Activated CD4-positive, alpha-beta T cell treated with anti-CD3 and anti-CD28 coated beads for 36 hours (primary cell): ENCODE measurements around the gene OGDH. TPM values are rescaled to one million over a fixed set of nuclear protein-coding genes. Genes with fewer than 3 reads are reported as not detected.
A peak's percentile ranks its signal among the peaks of the same experiment; 100 is the strongest.

ENCODE experiments used
- ATAC-seq: fragments of 200-7000 bp; cut with Tn5 transposase; one replicate; pipeline ENCODE4 v1.10.0; 2021; ENCODE audit warnings: mild to moderate bottlenecking, moderate library complexity
- CTCF ChIA-PET: fragments of 350-600 bp; sonication (Branson Sonifier 250); formaldehyde crosslinking; loops from one replicate; lab custom pipeline; 2021; ENCODE audit warnings: antibody characterized with exemption; lab: Charles Lee
- POLR2A ChIA-PET: fragments of 350-600 bp; sonication (Branson Sonifier 250); formaldehyde crosslinking; loops from one replicate; lab custom pipeline; 2021; ENCODE audit warnings: antibody characterized with exemption, inconsistent platforms; lab: Charles Lee
- DNase-seq: peaks from one replicate; pipeline ENCODE4 v3.0.0-alpha.2; 2020
- H3K27ac Mint-ChIP-seq: one replicate; pipeline ENCODE4 v1.8.0; 2021; ENCODE audit warnings: mixed read lengths
- H3K27me3 Mint-ChIP-seq: one replicate; pipeline ENCODE4 v1.8.0; 2021; ENCODE audit warnings: mixed read lengths
- H3K36me3 Mint-ChIP-seq: one replicate; pipeline ENCODE4 v1.8.0; 2021; ENCODE audit warnings: low read depth, mixed read lengths
- H3K4me1 Mint-ChIP-seq: one replicate; pipeline ENCODE4 v1.8.0; 2021; ENCODE audit warnings: mixed read lengths
- H3K4me3 Mint-ChIP-seq: one replicate; pipeline ENCODE4 v1.8.0; 2021; ENCODE audit warnings: mild to moderate bottlenecking, moderate library complexity, mixed read lengths
- H3K9me3 Mint-ChIP-seq: one replicate; pipeline ENCODE4 v1.8.0; 2021; ENCODE audit warnings: low read depth, mixed read lengths
- intact Hi-C, 2 experiments: fragments of 100-400 bp; cut with DNase I in 1 of 2; cut with micrococcal nuclease in 1 of 2; formaldehyde crosslinking; loops; one replicate each; pipeline versions ENCODE4 v1.14.2 to v1.15.1; 2022 to 2024; cut with DNase I, micrococcal nuclease
- total RNA-seq, 2 experiments: library from RNA; stranded (reverse); gene quantifications; one replicate each; pipeline ENCODE4 v1.2.3, GENCODE V29; 2021

OGDH gene
- total RNA-seq, 2 experiments from 2014 or later, result 80.3 to 90.1 TPM

DNA sequence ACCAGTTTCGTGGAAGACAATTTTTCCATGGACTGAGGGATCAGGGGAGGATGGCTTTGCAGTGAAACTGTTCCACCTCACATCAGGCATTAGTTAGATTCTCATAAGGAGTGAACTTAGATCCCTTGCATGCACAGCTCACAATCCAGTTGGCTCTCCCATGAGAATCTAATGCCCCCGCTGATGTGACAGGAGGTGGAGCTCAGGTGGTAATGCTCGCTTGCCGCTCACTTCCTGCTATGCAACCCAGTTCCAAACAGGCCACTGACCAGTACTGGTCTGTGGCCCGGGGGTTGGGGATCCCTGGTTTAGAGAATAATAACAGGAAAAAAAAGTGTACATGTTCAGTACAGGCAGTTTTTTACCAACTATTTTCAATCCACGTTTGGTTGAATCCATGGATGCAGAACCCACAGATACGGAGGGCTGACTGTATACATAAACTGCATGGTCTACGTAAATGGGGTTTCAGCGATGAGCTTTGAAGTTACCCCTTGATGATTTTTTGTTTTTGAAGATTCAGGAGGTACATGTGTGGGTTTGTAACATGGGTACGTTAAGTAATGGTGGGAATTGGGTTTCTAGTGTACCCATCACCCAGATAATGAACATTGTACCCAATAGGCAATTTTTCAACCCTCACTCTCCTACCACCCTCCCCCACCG, 24.5 kb downstream of the OGDH start:
- intact Hi-C loops, result loop anchor here in 1 of 2 experiments (5.0 kb wide), 1 partner anchor 566 kb away; no protein-coding TSS in a partner anchor
- H3K27me3 Mint-ChIP-seq, result no peaks in the 10 kb centered on the region
- DNase-seq, result no peak
- ChIA-PET CTCF (interaction anchor here (0.6 to 1.3 kb wide), 4 partner anchors 10 to 66 kb away, joined by 3 read pairs; no protein-coding TSS in a partner anchor), POLR2A (interaction anchor here (1.2 to 1.3 kb wide), 3 partner anchors 8 to 23 kb away, joined by 3 to 4 read pairs (median 3); no protein-coding TSS in a partner anchor)
- no peak overlapping the region for H3K4me3 Mint-ChIP-seq
- no peaks in the 10 kb centered on the region for H3K9me3 Mint-ChIP-seq
- peaks cover 76% of the 10 kb centered on the region for H3K4me1 Mint-ChIP-seq
- ATAC-seq, result no peak
- H3K27ac Mint-ChIP-seq, result peak overlapping the region; percentile 87
- H3K36me3 Mint-ChIP-seq, result peaks cover 43% of the 10 kb centered on the region

DNA sequence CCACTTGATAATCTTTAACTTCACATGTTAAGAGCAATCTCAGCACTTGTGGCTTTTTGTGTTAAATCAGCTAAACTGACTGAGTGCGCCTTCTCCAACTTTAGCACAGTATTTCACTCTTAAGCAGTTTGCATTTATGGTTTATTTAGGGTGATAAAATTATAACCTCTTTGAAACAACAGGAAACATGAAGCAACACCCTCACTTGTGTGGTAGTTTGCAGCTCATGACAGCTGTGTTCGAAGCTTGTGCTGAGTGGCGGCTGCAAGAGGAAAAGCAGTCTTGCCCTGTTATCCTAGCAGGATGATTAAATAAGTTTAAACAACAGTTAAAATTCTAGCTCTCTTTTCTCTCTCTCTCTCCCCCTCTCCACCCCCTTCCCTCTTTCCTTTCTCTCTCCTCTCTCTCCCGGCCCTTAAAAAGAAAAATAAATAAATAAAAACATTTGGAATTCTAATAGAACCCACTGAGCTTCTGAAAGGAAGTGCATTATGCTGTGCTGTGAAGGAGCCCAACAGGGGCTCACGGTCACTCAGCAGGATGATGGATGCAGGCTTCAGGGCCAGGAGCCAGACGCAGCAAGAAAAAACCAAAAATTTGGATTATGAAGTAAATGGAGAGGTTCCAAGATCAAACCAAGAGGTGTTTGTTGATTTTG, 25.2 kb downstream of the OGDH start:
- ATAC-seq, result no peak
- no peaks in the 10 kb centered on the region for H3K27me3 Mint-ChIP-seq
- peak overlapping the region; percentile 87 for H3K27ac Mint-ChIP-seq
- no peaks in the 10 kb centered on the region for H3K9me3 Mint-ChIP-seq
- no peak overlapping the region for H3K4me3 Mint-ChIP-seq
- ChIA-PET CTCF (interaction anchor here (0.6 to 1.3 kb wide), 3 partner anchors 9 to 40 kb away, joined by 3 read pairs; no protein-coding TSS in a partner anchor), POLR2A (interaction anchor here (1.2 to 1.3 kb wide), 3 partner anchors 9 to 24 kb away, joined by 3 to 4 read pairs (median 3); no protein-coding TSS in a partner anchor)
- DNase-seq, result peak; percentile 35
- intact Hi-C loops, result loop anchor here in 1 of 2 experiments (5.0 kb wide), 1 partner anchor 566 kb away; no protein-coding TSS in a partner anchor
- peaks cover 76% of the 10 kb centered on the region for H3K4me1 Mint-ChIP-seq
- H3K36me3 Mint-ChIP-seq, result peaks cover 38% of the 10 kb centered on the region

DNA sequence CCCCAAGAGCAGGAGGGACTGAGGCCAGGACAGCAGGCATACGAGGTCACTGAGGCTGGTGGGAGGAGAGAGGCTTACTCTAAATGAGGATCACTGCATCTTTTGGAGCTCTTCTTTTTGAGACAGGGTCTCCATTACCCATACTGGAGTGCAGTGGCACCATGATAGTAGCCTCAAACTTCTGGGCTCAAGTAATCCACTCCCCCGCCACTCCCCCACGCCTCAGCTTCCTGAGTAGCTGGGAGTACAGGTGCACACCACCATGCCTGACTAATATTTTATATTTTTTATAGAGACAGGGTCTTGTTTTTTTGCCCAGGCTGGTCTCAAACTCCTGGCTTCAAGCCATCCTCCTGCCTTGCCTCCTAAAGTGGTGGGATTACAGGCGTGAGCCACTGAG, 25.8 kb downstream of the OGDH start:
- H3K27me3 Mint-ChIP-seq, result no peaks in the 10 kb centered on the region
- peaks cover 42% of the 10 kb centered on the region for H3K36me3 Mint-ChIP-seq
- POLR2A ChIA-PET, result interaction anchor here (1.3 kb wide), 2 partner anchors 9 to 15 kb away, joined by 3 to 4 read pairs; no protein-coding TSS in a partner anchor
- no peak for ATAC-seq
- H3K9me3 Mint-ChIP-seq, result no peaks in the 10 kb centered on the region
- H3K4me1 Mint-ChIP-seq, result peaks cover 80% of the 10 kb centered on the region
- H3K4me3 Mint-ChIP-seq, result no peak overlapping the region
- H3K27ac Mint-ChIP-seq, result peak overlapping the region; percentile 87
- CTCF ChIA-PET, result no interaction called here
- intact Hi-C loops, result loop anchor here in 1 of 2 experiments (5.0 kb wide), 1 partner anchor 565 kb away; no protein-coding TSS in a partner anchor
- DNase-seq, result no peak

DNA sequence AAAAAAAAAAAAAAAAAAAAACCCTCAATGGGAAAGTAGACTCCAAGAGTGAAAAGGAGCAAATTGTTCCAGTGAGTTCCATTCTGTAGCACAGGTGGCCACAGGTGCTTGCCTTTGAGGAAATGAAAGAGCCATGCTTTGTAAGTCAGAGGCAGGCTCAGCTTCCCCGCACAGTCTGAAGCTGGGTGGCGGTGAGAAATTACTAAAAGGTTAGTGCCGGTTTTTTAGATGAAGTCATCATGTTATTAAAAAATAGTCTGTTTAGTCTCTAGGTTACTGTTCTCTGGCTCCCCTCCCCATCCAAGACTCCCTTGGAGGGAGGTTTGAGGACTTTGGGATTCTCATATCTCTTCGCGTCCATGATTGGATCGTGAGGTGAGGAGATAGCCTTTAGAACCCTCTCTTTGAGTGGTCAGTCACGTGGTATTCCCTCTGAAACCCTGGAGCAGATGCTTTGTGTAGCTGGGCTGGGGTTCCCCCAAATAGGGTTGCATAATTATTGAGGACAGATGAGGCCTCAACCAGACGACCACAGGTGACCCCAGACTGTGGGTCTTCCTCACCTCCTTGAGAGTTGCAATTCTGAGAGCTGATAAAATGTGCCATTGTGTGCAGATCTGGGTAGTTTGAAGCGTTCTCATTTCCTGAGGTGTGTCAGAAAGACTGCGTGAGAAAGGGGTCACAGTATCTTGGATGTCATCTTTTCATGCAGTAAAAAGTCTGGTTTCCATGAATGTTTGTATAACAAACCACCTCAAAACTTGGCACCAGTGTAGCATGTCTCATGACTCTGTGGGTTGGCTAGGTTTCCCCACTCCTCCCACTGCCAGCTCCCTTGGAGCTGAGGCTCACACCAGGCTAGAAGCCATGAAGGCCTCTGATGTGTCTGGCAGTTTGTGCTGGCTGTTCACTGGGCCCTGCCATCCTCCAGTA, 27.1 kb downstream of the OGDH start:
- peak; percentile 57 for ATAC-seq
- Mint-ChIP-seq H3K27me3 (no peaks in the 10 kb centered on the region), H3K36me3 (peaks cover 40% of the 10 kb centered on the region), H3K4me1 (peaks cover 93% of the 10 kb centered on the region), H3K9me3 (no peaks in the 10 kb centered on the region), H3K27ac (peak overlapping the region; percentile 93), H3K4me3 (peak overlapping the region; percentile 51)
- peak; percentile 72 for DNase-seq
- ChIA-PET POLR2A (interaction anchor here (1.2 to 1.9 kb wide), 4 partner anchors 9 to 27 kb away, joined by 9 to 14 read pairs (median 10); partner anchors contain the start of gene OGDH), CTCF (interaction anchor here (0.5 to 1.9 kb wide), 2 partner anchors 12 to 240 kb away, joined by 4 to 8 read pairs; no protein-coding TSS in a partner anchor)
- intact Hi-C loops, result loop anchor here (1.0 to 5.0 kb wide), 4 partner anchors 9 to 564 kb away; partner anchors contain the start of gene OGDH (in 2 of the 2)

DNA sequence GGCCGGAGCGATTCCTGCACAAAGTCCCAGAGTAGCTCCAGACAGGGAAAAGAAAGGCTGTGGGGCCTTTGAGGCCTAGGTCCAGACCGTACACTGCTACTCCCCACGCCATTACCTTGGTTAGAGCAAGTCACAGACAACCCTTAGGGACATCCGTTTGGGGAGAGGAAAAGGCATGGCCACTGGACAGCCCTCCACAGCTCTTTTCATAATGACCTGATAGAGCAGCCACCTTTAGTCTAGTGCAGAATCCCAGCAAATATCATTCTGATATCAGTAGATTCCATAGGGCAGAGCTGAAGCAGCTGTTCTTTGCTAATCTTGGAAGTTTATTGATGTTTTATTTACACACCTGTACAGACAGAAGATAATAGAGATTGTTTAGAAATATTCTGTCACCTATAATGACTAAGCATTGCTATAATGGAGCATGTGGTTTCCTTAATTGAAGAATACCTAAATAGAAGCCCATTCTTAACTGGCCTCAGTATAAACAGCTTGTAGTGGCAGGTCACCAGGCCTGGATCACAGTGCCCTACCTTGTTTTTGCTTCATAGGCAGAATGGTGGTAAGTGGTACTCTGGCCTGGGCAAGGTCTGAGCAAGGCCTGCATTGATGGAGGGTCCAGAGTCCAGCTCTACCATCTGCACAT, 27.9 kb downstream of the OGDH start:
- intact Hi-C loops, result loop anchor here in 1 of 2 experiments (5.0 kb wide), 1 partner anchor 563 kb away; no protein-coding TSS in a partner anchor
- ChIA-PET CTCF (interaction anchor here (0.5 to 1.9 kb wide), 4 partner anchors 13 to 240 kb away, joined by 3 to 8 read pairs (median 4); no protein-coding TSS in a partner anchor), POLR2A (interaction anchor here (1.2 to 1.9 kb wide), 4 partner anchors 10 to 27 kb away, joined by 9 to 14 read pairs (median 10); partner anchors contain the start of gene OGDH)
- Mint-ChIP-seq H3K9me3 (no peaks in the 10 kb centered on the region), H3K27ac (peak overlapping the region; percentile 93), H3K27me3 (no peaks in the 10 kb centered on the region), H3K36me3 (peaks cover 37% of the 10 kb centered on the region), H3K4me1 (peaks cover 95% of the 10 kb centered on the region), H3K4me3 (no peak overlapping the region)
- ATAC-seq, result no peak
- DNase-seq, result no peak

DNA sequence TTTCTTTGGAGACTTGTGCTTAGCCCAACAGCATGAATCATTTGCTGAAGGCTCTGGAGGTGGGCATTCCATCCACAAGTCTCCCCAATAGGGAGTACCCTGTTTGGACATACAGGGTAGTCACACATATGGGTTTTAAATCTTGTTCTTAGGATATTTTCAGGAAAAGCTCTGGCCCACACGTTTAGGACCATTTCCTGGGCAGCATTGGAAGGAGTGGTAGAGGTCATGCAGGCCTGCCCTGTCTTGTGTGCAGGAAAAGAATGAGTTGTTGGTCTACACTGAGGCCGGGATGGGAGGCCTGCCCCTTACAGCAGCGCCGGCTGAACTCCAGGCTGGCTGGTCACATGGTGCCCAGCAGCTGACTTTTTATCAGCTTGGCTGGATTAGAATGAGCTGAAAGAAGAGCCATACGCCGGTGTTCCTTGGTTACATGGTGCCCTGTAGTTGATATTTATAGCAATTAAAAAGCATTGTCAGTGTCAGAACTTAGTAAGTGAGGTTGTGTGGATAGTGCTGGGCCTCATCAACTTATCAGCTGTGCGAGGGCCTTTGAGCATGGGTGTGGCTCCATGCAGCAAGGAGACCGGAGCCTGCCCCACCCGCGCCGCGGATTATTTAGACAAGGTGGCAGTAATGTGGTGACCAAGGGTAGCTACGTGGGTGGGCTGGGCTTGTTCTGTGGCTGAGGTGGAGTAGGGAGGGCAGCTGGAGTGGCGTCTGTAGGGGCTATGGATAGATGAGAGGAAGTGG, 28.6 kb downstream of the OGDH start:
- ChIA-PET CTCF (interaction anchor here (1.0 to 3.2 kb wide), 5 partner anchors 10 to 214 kb away, joined by 3 to 13 read pairs (median 5); no protein-coding TSS in a partner anchor), POLR2A (interaction anchor here (1.9 kb wide), 1 partner anchor 18 kb away, joined by 14 read pairs; no protein-coding TSS in a partner anchor)
- DNase-seq (no peak), ATAC-seq (no peak)
- H3K4me1 Mint-ChIP-seq, result peaks cover 96% of the 10 kb centered on the region
- peaks cover 35% of the 10 kb centered on the region for H3K36me3 Mint-ChIP-seq
- no peaks in the 10 kb centered on the region for H3K9me3 Mint-ChIP-seq
- H3K4me3 Mint-ChIP-seq, result no peak overlapping the region
- intact Hi-C loops, result loop anchor here (5.0 kb wide), 2 partner anchors 347 to 562 kb away; no protein-coding TSS in a partner anchor
- H3K27me3 Mint-ChIP-seq, result no peaks in the 10 kb centered on the region
- peak overlapping the region; percentile 93 for H3K27ac Mint-ChIP-seq

DNA sequence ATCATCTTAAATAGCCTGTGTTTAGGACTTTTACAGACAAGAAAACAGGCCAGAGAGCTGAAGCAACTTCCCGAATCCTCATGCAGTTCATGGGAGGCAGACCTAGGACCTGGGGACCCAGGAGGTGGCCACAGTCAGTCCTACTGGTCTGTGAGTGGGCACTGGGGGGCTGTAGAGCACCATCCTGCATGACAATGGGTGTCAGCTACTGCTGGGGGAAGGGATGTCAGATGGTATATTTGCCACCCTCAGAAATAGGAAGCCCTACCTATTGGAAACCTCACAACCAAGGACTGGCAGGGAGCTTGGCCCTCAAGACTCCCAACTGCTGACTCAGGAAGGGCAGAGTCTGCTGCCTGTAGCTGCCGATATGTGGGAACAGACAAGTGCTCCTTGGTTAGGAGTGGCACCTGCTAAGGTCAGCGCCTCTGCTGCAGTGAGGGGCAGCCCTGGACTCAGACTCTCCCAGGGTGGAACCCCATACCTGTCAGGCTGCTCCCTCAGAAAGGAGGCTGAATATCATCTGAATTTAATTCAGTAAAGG, 29.7 kb downstream of the OGDH start:
- CTCF ChIA-PET, result interaction anchor here (0.6 to 3.2 kb wide), 6 partner anchors 11 to 366 kb away, joined by 3 to 13 read pairs (median 4); no protein-coding TSS in a partner anchor
- ATAC-seq (no peak), DNase-seq (no peak)
- H3K4me3 Mint-ChIP-seq, result no peak overlapping the region
- POLR2A ChIA-PET, result interaction anchor here (0.7 to 1.0 kb wide), 2 partner anchors 12 to 346 kb away, joined by 3 to 5 read pairs; no protein-coding TSS in a partner anchor
- H3K4me1 Mint-ChIP-seq, result peaks cover 93% of the 10 kb centered on the region
- H3K9me3 Mint-ChIP-seq, result no peaks in the 10 kb centered on the region
- no peaks in the 10 kb centered on the region for H3K27me3 Mint-ChIP-seq
- H3K36me3 Mint-ChIP-seq, result peaks cover 31% of the 10 kb centered on the region
- intact Hi-C loops, result loop anchor here in 1 of 2 experiments (5.0 kb wide), 1 partner anchor 346 kb away; no protein-coding TSS in a partner anchor
- H3K27ac Mint-ChIP-seq, result no peak overlapping the region

DNA sequence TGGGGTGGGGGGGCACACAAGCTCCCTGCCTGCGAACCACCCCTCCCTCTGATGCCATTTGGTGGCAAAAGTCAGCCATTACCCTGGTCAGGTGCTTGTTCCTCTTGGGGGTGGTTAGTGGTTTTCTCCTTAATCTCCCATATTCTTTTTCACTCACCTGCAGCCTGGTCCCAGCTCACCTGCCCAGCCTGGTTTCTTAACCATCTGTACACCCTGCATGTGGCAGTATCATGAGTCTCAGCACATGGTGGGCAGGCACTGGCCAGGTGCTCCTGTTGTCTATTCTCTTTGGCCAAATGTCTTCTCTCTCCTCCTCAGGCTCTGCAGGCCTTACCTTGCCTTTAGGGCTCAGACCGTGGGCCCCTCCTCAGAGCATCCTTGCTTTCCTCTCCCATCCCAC, 30.5 kb downstream of the OGDH start:
- H3K4me3 Mint-ChIP-seq, result no peak overlapping the region
- intact Hi-C loops, result loop anchor here in 1 of 2 experiments (5.0 kb wide), 1 partner anchor 345 kb away; no protein-coding TSS in a partner anchor
- H3K9me3 Mint-ChIP-seq, result no peaks in the 10 kb centered on the region
- no peak for DNase-seq
- CTCF ChIA-PET, result interaction anchor here (1.2 to 3.2 kb wide), 8 partner anchors 8 to 113 kb away, joined by 4 to 19 read pairs (median 7); partner anchors contain the start of gene OGDH
- no peaks in the 10 kb centered on the region for H3K27me3 Mint-ChIP-seq
- peaks cover 91% of the 10 kb centered on the region for H3K4me1 Mint-ChIP-seq
- ATAC-seq, result no peak
- POLR2A ChIA-PET, result interaction anchor here (1.0 kb wide), 1 partner anchor 13 kb away, joined by 5 read pairs; no protein-coding TSS in a partner anchor
- H3K27ac Mint-ChIP-seq, result peak overlapping the region; percentile 100
- H3K36me3 Mint-ChIP-seq, result peaks cover 28% of the 10 kb centered on the region
